ENCODE measurements around the gene IGLON5.

Gene IGLON5

GRCh38 chr19:51311351-51312257, at the start of gene IGLON5:
Gene IGLON5, plus strand, starts transcription at chr19:51311644. Its CDS starts 204 bp downstream, at chr19:51311848.
- no peak for DNase-seq (ENCODE audit: low read depth in 1 of 2, low spot score in 1 of 2)

GRCh38 chr19:51263808-51264207, 47.6 kb upstream of the IGLON5 start:
- no peak for DNase-seq (ENCODE audit: low read depth in 1 of 2, low spot score in 1 of 2)

GRCh38 chr19:51271067-51271466, 40.4 kb upstream of the IGLON5 start:
- DNase-seq (ENCODE audit: low read depth in 1 of 2, low spot score in 1 of 2): no peak

GRCh38 chr19:51272183-51272810, 39.1 kb upstream of the IGLON5 start:
- DNase-seq (ENCODE audit: low read depth in 1 of 2, low spot score in 1 of 2): no peak

GRCh38 chr19:51274049-51274770, 37.2 kb upstream of the IGLON5 start:
- no peak for DNase-seq (ENCODE audit: low read depth in 1 of 2, low spot score in 1 of 2)

GRCh38 chr19:51277112-51277511, 34.3 kb upstream of the IGLON5 start:
- DNase-seq (ENCODE audit: low read depth in 1 of 2, low spot score in 1 of 2): no peak

- no peak for DNase-seq (ENCODE audit: low read depth in 1 of 2, low spot score in 1 of 2)
Measured at GRCh38 chr19:51282335-51282734, 29.1 kb upstream of the IGLON5 start.

- no peak for DNase-seq (ENCODE audit: low read depth in 1 of 2, low spot score in 1 of 2)
Measured at GRCh38 chr19:51285682-51286081, 25.8 kb upstream of the IGLON5 start.

- no peak for DNase-seq (ENCODE audit: low read depth in 1 of 2, low spot score in 1 of 2)
Measured at GRCh38 chr19:51289635-51290034, 21.8 kb upstream of the IGLON5 start.

- DNase-seq (ENCODE audit: low read depth in 1 of 2, low spot score in 1 of 2): no peak
Measured at GRCh38 chr19:51292971-51293370, 18.5 kb upstream of the IGLON5 start.

GRCh38 chr19:51293571-51294210, 17.8 kb upstream of the IGLON5 start:
- no peak for DNase-seq (ENCODE audit: low read depth in 1 of 2, low spot score in 1 of 2)

- no peak for DNase-seq (ENCODE audit: low read depth in 1 of 2, low spot score in 1 of 2)
Measured at GRCh38 chr19:51294211-51294976, 17.1 kb upstream of the IGLON5 start.

- no peak for DNase-seq (ENCODE audit: low read depth in 1 of 2, low spot score in 1 of 2)
Measured at GRCh38 chr19:51294977-51295375, 16.5 kb upstream of the IGLON5 start.

GRCh38 chr19:51295382-51296126, 15.9 kb upstream of the IGLON5 start:
- no peak for DNase-seq (ENCODE audit: low read depth in 1 of 2, low spot score in 1 of 2)

GRCh38 chr19:51296336-51297093, 14.9 kb upstream of the IGLON5 start:
- no peak for DNase-seq (ENCODE audit: low read depth in 1 of 2, low spot score in 1 of 2)

GRCh38 chr19:51297406-51297805, 14.0 kb upstream of the IGLON5 start:
- DNase-seq (ENCODE audit: low read depth in 1 of 2, low spot score in 1 of 2): no peak

- DNase-seq (ENCODE audit: low read depth in 1 of 2, low spot score in 1 of 2): no peak
Measured at GRCh38 chr19:51301266-51301665, 10.2 kb upstream of the IGLON5 start.

GRCh38 chr19:51305479-51305878, 6.0 kb upstream of the IGLON5 start:
- DNase-seq (ENCODE audit: low read depth in 1 of 2, low spot score in 1 of 2): no peak

- DNase-seq (ENCODE audit: low read depth in 1 of 2, low spot score in 1 of 2): no peak
Measured at GRCh38 chr19:51316688-51317087, 5.2 kb downstream of the IGLON5 start.

Measured in activated T-helper 1 cell treated with anti-CD3 and anti-CD28 coated beads, Interleukin-2, amount 50 U/mL, for 16 hours (primary cell).